ENCODE measurements around the gene HPSE2.

GRCh38 chr10:98589691-98590090 lies 646.0 kb downstream of the HPSE2 start:
- TF ChIP-seq EZH2 (IDR thresholded peaks at IDR 0.05) (no peak), POLR2AphosphoS5 (IDR thresholded peaks at IDR 0.05; ENCODE audit: borderline replicate concordance, low read depth, low read length) (no peak), FOXP2 (optimal IDR thresholded peaks at IDR 0.05; ENCODE audit: control extremely low read depth, extremely low read length, insufficient read depth) (no peak)
